ENCODE data around the gene HSD3B2.

- TF ChIP-seq TAF1 (IDR thresholded peaks at IDR 0.05; ENCODE audit: borderline replicate concordance, low read depth, low read length) = no peak
- no peak for TF ChIP-seq POLR2AphosphoS5 (IDR thresholded peaks at IDR 0.05; ENCODE audit: low read depth, low read length)
- no peak for TF ChIP-seq POLR2A (IDR thresholded peaks at IDR 0.05; ENCODE audit: low read depth, low read length)
Observed at GRCh38 chr1:119420638-119421037, 5.7 kb downstream of the HSD3B2 start.

All from GM12892 (cell line).